Ovary (tissue), 3 donors: ENCODE results near the gene MYH9.
"Not testable (repeated sequence)": the region's sequence is repeated elsewhere in the genome, so short reads cannot be mapped to it uniquely, and the experiment has no call there.

Source experiments
- EP300 ChIP-seq: sonication (generic); formaldehyde crosslinking; IDR thresholded peaks from one replicate; pipeline ENCODE4 v1.6.1; 2017; ENCODE audit warnings: antibody characterized with exemption
- TF ChIP-seq, protein P1 (sequence below), 3 donors: fragments of 450-650 bp in 2 of 3; fragments of 200-600 bp in 1 of 3; IDR thresholded peaks; one replicate each; pipeline versions ENCODE4 v1.5.1 to v1.8.0; 2016 to 2022; ENCODE audit warnings: antibody characterized with exemption in 3 of 3, mild to moderate bottlenecking in 1 of 3
- donor health status: DM: no; HTN: no; CAD: no.

DNA sequence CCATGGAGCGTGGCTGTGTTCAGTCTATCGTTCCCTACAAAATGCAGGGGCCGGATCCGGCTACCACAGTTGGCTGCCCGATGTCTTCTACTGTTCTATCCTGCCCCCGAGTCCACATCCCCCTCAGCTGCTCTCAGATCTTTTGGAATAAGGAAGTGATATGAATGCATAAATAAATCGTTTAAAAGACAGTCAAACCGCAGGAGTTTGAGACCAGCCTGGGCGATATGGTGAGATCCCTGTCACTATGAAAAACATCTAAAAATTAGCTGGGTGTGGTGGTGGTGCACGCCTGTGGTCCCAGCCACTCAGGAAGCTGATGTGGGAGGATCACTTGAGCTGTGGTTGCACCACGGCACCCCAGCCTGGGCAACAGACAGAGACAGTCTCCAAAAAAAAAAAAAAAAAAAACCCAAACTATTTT, 97.8 kb downstream of the MYH9 start:
- TF ChIP-seq, protein P1, sequence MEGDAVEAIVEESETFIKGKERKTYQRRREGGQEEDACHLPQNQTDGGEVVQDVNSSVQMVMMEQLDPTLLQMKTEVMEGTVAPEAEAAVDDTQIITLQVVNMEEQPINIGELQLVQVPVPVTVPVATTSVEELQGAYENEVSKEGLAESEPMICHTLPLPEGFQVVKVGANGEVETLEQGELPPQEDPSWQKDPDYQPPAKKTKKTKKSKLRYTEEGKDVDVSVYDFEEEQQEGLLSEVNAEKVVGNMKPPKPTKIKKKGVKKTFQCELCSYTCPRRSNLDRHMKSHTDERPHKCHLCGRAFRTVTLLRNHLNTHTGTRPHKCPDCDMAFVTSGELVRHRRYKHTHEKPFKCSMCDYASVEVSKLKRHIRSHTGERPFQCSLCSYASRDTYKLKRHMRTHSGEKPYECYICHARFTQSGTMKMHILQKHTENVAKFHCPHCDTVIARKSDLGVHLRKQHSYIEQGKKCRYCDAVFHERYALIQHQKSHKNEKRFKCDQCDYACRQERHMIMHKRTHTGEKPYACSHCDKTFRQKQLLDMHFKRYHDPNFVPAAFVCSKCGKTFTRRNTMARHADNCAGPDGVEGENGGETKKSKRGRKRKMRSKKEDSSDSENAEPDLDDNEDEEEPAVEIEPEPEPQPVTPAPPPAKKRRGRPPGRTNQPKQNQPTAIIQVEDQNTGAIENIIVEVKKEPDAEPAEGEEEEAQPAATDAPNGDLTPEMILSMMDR (IDR thresholded peaks at IDR 0.05), result not testable (repeated sequence)
- not testable (repeated sequence) for TF ChIP-seq EP300
